NT2/D1 (cell line): ENCODE measurements around the gene CEBPB.

ENCODE experiments used
- YY1 ChIP-seq: IDR thresholded peaks from 2 replicates; pipeline ENCODE4 v1.6.1; 2011; ENCODE audit not compliant: insufficient read length, insufficient read depth
- ZNF274 ChIP-seq: IDR thresholded peaks from 2 replicates; pipeline ENCODE4 v1.6.1; 2011; ENCODE audit warnings: mild to moderate bottlenecking, low read depth, low read length

DNA sequence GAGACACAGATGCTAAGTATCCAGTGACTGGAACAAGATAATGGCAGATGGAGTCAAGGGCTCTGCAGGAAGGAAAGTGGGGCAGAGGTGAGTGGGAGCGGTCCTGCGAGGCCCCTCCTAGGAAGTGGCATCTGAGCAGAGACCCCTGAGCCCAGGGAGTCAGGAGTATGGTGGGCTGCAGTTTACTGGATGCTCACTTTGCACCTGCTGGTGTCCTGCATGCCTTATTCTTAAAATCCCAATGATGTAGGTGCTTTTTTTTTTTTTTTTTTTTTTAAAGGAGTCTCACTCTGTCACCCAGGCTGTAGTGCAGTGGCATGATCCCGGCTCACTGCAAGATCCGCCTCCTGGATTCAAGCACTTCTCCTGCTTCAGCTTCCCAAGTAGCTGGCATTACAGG is 5.6 kb downstream of the CEBPB start:
- TF ChIP-seq YY1 (no peak), ZNF274 (no peak)
